Thyroid gland (tissue), 4 donors: Measurements from ENCODE around the gene CIAO3. TPM values are rescaled to one million over a fixed set of nuclear protein-coding genes. Genes with fewer than 3 reads are reported as not detected.

Experiments used
- DNase-seq, 2 donors: peaks; one replicate each; pipeline ENCODE4 v3.0.0-alpha.2; 2019
- H3K27ac ChIP-seq, 3 donors: fragments of 200-600 bp; sonication (generic); 1 replicate in 2 of 3; 2 replicates in 1 of 3; pipeline ENCODE4 v1.5.1; 2016 to 2019; ENCODE audit warnings: mild to moderate bottlenecking in 1 of 3, moderate library complexity in 1 of 3
- H3K27me3 ChIP-seq: fragments of 200-600 bp; sonication (generic); one replicate; pipeline ENCODE4 v1.5.1; 2019
- H3K36me3 ChIP-seq, 2 donors: fragments of 200-600 bp; sonication (generic); one replicate each; pipeline ENCODE4 v1.5.1; 2016 to 2019
- H3K4me1 ChIP-seq, 2 donors: fragments of 200-600 bp; sonication (generic); one replicate each; pipeline ENCODE4 v1.5.1; 2017 to 2019
- H3K4me3 ChIP-seq, 3 donors: fragments of 200-600 bp; sonication (generic); replicated peaks in 1 of 3; 1 replicate in 2 of 3; 2 replicates in 1 of 3; pipeline ENCODE4 v1.5.1; 2016; ENCODE audit warnings: mild to moderate bottlenecking in 1 of 3
- H3K9me3 ChIP-seq: fragments of 200-600 bp; sonication (generic); one replicate; pipeline ENCODE4 v1.5.1; 2017
- POLR2A ChIP-seq, 2 donors: fragments of 450-650 bp; IDR thresholded peaks; one replicate each; pipeline ENCODE4 v1.6.1; 2017; ENCODE audit warnings: antibody characterized with exemption in 2 of 2, mild to moderate bottlenecking in 2 of 2, moderate library complexity in 1 of 2
- WGBS, 2 donors: methylation state at CpG; one replicate each; pipeline ENCODE4 v1.1.5; 2017; 5-methylcytosine and 5-hydroxymethylcytosine counted together
- intact Hi-C: fragments of 100-400 bp; cut with DNase I; formaldehyde crosslinking; loops from one replicate; pipeline ENCODE4 v1.15.1; 2023
- total RNA-seq, 4 donors: library from RNA; depleted of rRNA; stranded (reverse); fragments of >200 nt; gene quantifications; one replicate each; pipeline ENCODE4 v1.2.3, GENCODE V29; 2016
- TF ChIP-seq, protein P1 (sequence below), 6 experiments: fragments of 200-600 bp in 3 of 6; fragments of 450-650 bp in 3 of 6; sonication (generic) in 3 of 6; IDR thresholded peaks; one replicate each; pipeline ENCODE4 v1.5.1; 2016 to 2019; ENCODE audit warnings: antibody characterized with exemption in 6 of 6, mild to moderate bottlenecking in 2 of 6, inconsistent platforms in 1 of 6, moderate library complexity in 1 of 6

The CIAO3 gene
- total RNA-seq, 4 donors from 2014 or later: 38.7 to 53.8 (median 44.6) TPM

DNA sequence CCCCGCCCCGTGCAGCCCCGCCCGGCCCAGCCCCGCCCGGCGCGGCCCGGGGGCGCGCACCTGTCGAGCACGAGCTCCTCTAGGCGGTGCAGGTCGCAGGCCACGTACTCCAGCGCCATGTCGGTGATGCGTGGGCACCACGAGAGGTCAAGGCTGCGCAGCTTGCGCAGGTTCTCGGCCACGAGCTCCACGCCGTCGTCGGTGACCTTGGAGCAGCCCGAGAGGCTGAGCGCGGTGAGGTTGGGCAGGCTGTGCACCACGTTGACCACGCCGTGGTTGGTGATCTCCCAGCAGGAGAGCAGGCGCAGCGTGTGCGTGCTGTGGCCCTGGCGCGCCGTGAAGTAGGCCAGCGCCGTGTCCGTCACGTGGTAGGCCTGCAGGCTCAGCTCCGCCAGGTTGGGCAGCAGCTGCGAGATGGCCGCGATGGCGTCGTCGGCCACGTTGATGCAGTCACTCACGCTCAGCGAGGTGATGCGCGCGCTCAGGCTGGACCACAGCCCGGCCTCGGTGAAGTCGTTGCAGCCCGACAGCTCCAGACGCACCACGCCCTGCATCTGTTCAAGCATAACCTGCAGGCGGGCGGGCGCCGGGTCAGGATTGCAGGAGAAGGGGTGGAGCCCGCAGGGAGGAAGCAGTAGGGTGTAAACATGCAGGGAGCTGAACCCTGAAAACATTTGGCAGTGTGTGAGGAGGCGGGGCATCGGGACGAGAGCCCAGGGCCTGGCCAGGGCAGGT, 45.3 kb downstream of the CIAO3 start:
- TF ChIP-seq, protein P1, sequence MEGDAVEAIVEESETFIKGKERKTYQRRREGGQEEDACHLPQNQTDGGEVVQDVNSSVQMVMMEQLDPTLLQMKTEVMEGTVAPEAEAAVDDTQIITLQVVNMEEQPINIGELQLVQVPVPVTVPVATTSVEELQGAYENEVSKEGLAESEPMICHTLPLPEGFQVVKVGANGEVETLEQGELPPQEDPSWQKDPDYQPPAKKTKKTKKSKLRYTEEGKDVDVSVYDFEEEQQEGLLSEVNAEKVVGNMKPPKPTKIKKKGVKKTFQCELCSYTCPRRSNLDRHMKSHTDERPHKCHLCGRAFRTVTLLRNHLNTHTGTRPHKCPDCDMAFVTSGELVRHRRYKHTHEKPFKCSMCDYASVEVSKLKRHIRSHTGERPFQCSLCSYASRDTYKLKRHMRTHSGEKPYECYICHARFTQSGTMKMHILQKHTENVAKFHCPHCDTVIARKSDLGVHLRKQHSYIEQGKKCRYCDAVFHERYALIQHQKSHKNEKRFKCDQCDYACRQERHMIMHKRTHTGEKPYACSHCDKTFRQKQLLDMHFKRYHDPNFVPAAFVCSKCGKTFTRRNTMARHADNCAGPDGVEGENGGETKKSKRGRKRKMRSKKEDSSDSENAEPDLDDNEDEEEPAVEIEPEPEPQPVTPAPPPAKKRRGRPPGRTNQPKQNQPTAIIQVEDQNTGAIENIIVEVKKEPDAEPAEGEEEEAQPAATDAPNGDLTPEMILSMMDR (IDR thresholded peaks at IDR 0.05): no peak
- TF ChIP-seq POLR2A (IDR thresholded peaks at IDR 0.05): peak in 1 of 2 donors; percentile 31
- intact Hi-C loops: no loop called here
- WGBS, 2 donors: 2 to 5% methylated on average over 3 to 25 of the region's 71 CpGs
- Histone ChIP-seq H3K4me3 (peak overlapping the region in 1 of 3 donors; percentile 32), H3K27ac (peak overlapping the region in 1 of 3 donors; percentile 68), H3K9me3 (no peaks in the 10 kb centered on the region), H3K27me3 (no peaks in the 10 kb centered on the region), H3K4me1 (peaks cover 17 to 27% of the 10 kb centered on the region in 2 donors), H3K36me3 (no peaks in the 10 kb centered on the region)
- DNase-seq: peak; percentile 97

- TF ChIP-seq, protein P1 (IDR thresholded peaks at IDR 0.05): no peak
- TF ChIP-seq POLR2A (IDR thresholded peaks at IDR 0.05): no peak
- Histone ChIP-seq H3K27ac (no peak overlapping the region), H3K4me3 (peak overlapping the region in 1 of 3 donors; percentile 32), H3K4me1 (peaks cover 21 to 29% of the 10 kb centered on the region in 2 donors), H3K36me3 (no peaks in the 10 kb centered on the region), H3K9me3 (no peaks in the 10 kb centered on the region), H3K27me3 (no peaks in the 10 kb centered on the region)
- DNase-seq: no peak
- intact Hi-C loops: no loop called here
- WGBS, 2 donors: 0 to 3% methylated on average over 4 to 14 of the region's 37 CpGs
These were observed 45.9 kb downstream of the CIAO3 start for GRCh38 chr16:694863-695354.

- Histone ChIP-seq H3K27me3 (no peaks in the 10 kb centered on the region), H3K4me1 (peaks cover 27 to 34% of the 10 kb centered on the region in 2 donors), H3K27ac (no peak overlapping the region), H3K36me3 (no peaks in the 10 kb centered on the region), H3K4me3 (peak overlapping the region in 1 of 3 donors; percentile 32), H3K9me3 (no peaks in the 10 kb centered on the region)
- WGBS, 2 donors: 0 to 9% methylated on average over 3 to 29 of the region's 64 CpGs
- no peak for TF ChIP-seq POLR2A (IDR thresholded peaks at IDR 0.05)
- TF ChIP-seq, protein P1 (IDR thresholded peaks at IDR 0.05): no peak
- DNase-seq: no peak
- intact Hi-C loops: no loop called here
These were observed 46.5 kb downstream of the CIAO3 start for GRCh38 chr16:694187-694862.

GRCh38 chr16:693766-694165, 47.0 kb downstream of the CIAO3 start:
- no peak for TF ChIP-seq POLR2A (IDR thresholded peaks at IDR 0.05)
- TF ChIP-seq, protein P1 (IDR thresholded peaks at IDR 0.05): no peak
- WGBS, 2 donors: 45% methylated on average over 16 of the region's 37 CpGs; no CpG with 5 or more reads in 1 of the 2 donors
- intact Hi-C loops: no loop called here
- no peaks in the 10 kb centered on the region for H3K9me3 ChIP-seq
- H3K27ac ChIP-seq: no peak overlapping the region
- no peak overlapping the region for H3K4me3 ChIP-seq
- H3K36me3 ChIP-seq: no peaks in the 10 kb centered on the region
- H3K4me1 ChIP-seq: peaks cover 28 to 40% of the 10 kb centered on the region in 2 donors
- no peaks in the 10 kb centered on the region for H3K27me3 ChIP-seq
- DNase-seq: no peak

GRCh38 chr16:693364-693763, 47.4 kb downstream of the CIAO3 start:
- intact Hi-C loops: no loop called here
- no peak overlapping the region for H3K27ac ChIP-seq
- TF ChIP-seq, protein P1 (IDR thresholded peaks at IDR 0.05): no peak
- no peak for TF ChIP-seq POLR2A (IDR thresholded peaks at IDR 0.05)
- H3K27me3 ChIP-seq: no peaks in the 10 kb centered on the region
- H3K4me1 ChIP-seq: peaks cover 28 to 41% of the 10 kb centered on the region in 2 donors
- H3K4me3 ChIP-seq: no peak overlapping the region
- WGBS, 2 donors: 67% methylated on average over 13 of the region's 22 CpGs; no CpG with 5 or more reads in 1 of the 2 donors
- no peak for DNase-seq
- H3K9me3 ChIP-seq: no peaks in the 10 kb centered on the region
- H3K36me3 ChIP-seq: no peaks in the 10 kb centered on the region
